ENCODE data around the gene ID1. TPM values are rescaled to one million over a fixed set of nuclear protein-coding genes. Genes with fewer than 3 reads are reported as not detected.

ID1 gene
- total and polyA plus RNA-seq, 10 of the 15 experiments (the other 5 are each of a cell fraction or from before 2014, with no cell fraction given): 0.09 to 1.3 (median 0.47) TPM; not detected in 2

DNA sequence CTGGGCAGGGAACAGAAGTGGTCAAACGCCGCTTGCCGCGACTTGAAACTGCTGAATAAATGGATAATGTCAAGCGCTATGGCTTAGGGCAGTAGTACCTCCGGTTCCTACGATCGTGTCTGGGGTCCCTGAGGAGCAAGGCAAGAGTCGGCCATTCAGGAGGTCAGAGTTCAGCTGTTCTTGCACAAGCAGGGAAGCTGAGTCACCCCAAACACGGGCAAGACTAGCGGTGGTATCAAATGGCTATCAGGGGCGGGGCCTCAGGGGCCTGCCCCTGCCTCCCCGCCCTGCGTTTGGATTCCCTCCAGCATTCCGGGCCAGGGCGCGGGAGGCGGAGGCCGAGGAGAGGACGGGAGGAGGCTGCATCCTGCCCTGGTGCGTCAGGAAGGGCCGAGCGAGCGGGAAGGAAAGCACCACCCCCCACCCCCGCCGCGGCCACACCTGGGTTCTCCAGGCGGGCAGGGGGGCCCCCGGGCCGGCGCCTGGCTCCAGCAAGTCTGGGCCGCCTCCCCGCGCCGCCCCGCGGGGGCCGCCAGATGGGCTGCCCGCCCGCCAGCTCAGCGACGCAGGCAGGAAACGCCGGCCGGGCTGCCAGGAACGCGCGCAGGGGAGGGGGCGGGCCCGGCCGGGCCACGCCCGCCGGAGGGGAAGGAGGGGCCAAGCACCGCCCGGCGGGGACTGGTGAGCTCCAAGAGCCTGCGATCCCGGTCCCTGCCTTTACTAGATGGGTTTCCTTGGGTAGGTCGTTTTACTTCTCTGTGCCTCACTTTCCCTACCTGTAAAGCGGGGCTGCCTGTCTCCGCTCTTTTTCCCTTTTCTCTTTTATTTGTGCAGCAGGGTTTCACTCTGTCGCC, 32.2 kb upstream of the ID1 start (continued):
- TF ChIP-seq, protein P1, sequence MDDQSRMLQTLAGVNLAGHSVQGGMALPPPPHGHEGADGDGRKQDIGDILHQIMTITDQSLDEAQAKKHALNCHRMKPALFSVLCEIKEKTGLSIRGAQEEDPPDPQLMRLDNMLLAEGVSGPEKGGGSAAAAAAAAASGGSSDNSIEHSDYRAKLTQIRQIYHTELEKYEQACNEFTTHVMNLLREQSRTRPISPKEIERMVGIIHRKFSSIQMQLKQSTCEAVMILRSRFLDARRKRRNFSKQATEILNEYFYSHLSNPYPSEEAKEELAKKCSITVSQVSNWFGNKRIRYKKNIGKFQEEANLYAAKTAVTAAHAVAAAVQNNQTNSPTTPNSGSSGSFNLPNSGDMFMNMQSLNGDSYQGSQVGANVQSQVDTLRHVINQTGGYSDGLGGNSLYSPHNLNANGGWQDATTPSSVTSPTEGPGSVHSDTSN (IDR thresholded peaks at IDR 0.05; ENCODE audit: insufficient replicate concordance, low read depth, low read length): no peak
- TF ChIP-seq POLR2A (IDR thresholded peaks at IDR 0.05; ENCODE audit: low read depth, low read length): peak; percentile 72
- peak; percentile 52; the same call in 1 of the 2 replicates for TF ChIP-seq GATAD2B (conservative IDR thresholded peaks at IDR 0.05; ENCODE audit: low read depth)
- TF ChIP-seq ZNF384 (IDR thresholded peaks at IDR 0.05; ENCODE audit: borderline replicate concordance, low read depth, low read length): no peak
- peak; percentile 49 for TF ChIP-seq SP1 (IDR thresholded peaks at IDR 0.05; ENCODE audit: low read depth, low read length)
- no peak for TF ChIP-seq NFIC (IDR thresholded peaks at IDR 0.05; ENCODE audit: low read depth, low read length)
- 0 out of 2 replicates have a peak, but pooled peaks have one; percentile 28 for TF ChIP-seq MTA2 (IDR thresholded peaks at IDR 0.05; ENCODE audit: low read depth)
- TF ChIP-seq SUZ12 (IDR thresholded peaks at IDR 0.05; ENCODE audit: unreplicated experiment): no peak
- peak in 1 of 2 experiments; percentile 49; a peak in 2 of 4 replicates for TF ChIP-seq BHLHE40 (IDR thresholded peaks at IDR 0.05; ENCODE audit: borderline replicate concordance in 1 of 2, low read depth in 2 of 2, low read length in 1 of 2)
- peak; percentile 74; the same call in 1 of the 2 replicates for TF ChIP-seq LARP7 (IDR thresholded peaks at IDR 0.05)
- no peak for TF ChIP-seq FOS (IDR thresholded peaks at IDR 0.05; ENCODE audit: borderline replicate concordance, extremely low read depth, insufficient read length)
- no peak for TF ChIP-seq SIX5 (IDR thresholded peaks at IDR 0.05; ENCODE audit: low read depth, low read length, severe bottlenecking)
- peak; percentile 39; the same call in 1 of the 2 replicates for TF ChIP-seq PML (IDR thresholded peaks at IDR 0.05; ENCODE audit: low read length)
- TF ChIP-seq, protein P2, sequence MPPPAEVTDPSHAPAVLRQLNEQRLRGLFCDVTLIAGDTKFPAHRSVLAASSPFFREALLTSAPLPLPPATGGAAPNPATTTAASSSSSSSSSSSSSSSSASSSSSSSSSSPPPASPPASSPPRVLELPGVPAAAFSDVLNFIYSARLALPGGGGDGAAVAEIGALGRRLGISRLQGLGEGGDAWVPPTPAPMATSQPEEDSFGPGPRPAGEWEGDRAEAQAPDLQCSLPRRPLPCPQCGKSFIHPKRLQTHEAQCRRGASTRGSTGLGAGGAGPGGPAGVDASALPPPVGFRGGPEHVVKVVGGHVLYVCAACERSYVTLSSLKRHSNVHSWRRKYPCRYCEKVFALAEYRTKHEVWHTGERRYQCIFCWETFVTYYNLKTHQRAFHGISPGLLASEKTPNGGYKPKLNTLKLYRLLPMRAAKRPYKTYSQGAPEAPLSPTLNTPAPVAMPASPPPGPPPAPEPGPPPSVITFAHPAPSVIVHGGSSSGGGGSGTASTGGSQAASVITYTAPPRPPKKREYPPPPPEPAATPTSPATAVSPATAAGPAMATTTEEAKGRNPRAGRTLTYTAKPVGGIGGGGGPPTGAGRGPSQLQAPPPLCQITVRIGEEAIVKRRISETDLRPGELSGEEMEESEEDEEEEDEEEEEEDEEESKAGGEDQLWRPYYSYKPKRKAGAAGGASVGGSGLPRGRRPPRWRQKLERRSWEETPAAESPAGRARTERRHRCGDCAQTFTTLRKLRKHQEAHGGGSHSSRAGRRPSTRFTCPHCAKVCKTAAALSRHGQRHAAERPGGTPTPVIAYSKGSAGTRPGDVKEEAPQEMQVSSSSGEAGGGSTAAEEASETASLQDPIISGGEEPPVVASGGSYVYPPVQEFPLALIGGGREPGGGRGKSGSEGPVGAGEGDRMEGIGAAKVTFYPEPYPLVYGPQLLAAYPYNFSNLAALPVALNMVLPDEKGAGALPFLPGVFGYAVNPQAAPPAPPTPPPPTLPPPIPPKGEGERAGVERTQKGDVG (CRISPR knock-in tag; IDR thresholded peaks at IDR 0.05): no peak
- no peak for TF ChIP-seq TARDBP (IDR thresholded peaks at IDR 0.05; ENCODE audit: borderline replicate concordance)
- TF ChIP-seq, protein P3, sequence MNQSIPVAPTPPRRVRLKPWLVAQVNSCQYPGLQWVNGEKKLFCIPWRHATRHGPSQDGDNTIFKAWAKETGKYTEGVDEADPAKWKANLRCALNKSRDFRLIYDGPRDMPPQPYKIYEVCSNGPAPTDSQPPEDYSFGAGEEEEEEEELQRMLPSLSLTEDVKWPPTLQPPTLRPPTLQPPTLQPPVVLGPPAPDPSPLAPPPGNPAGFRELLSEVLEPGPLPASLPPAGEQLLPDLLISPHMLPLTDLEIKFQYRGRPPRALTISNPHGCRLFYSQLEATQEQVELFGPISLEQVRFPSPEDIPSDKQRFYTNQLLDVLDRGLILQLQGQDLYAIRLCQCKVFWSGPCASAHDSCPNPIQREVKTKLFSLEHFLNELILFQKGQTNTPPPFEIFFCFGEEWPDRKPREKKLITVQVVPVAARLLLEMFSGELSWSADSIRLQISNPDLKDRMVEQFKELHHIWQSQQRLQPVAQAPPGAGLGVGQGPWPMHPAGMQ (IDR thresholded peaks at IDR 0.05; ENCODE audit: borderline replicate concordance): no peak
- no peak for TF ChIP-seq EP300 (IDR thresholded peaks at IDR 0.05; ENCODE audit: borderline replicate concordance in 1 of 2, control insufficient read depth in 1 of 2, low read depth in 2 of 2, low read length in 2 of 2)
- no peak; the same call in 1 of the 2 replicates for TF ChIP-seq SMC3 (IDR thresholded peaks at IDR 0.05; ENCODE audit: borderline replicate concordance, low read length)
- TF ChIP-seq, protein P4, sequence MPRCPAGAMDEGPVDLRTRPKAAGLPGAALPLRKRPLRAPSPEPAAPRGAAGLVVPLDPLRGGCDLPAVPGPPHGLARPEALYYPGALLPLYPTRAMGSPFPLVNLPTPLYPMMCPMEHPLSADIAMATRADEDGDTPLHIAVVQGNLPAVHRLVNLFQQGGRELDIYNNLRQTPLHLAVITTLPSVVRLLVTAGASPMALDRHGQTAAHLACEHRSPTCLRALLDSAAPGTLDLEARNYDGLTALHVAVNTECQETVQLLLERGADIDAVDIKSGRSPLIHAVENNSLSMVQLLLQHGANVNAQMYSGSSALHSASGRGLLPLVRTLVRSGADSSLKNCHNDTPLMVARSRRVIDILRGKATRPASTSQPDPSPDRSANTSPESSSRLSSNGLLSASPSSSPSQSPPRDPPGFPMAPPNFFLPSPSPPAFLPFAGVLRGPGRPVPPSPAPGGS (IDR thresholded peaks at IDR 0.05; ENCODE audit: borderline replicate concordance, insufficient read depth, low read depth, low read length, poor library complexity, severe bottlenecking): peak; percentile 73
- peak; percentile 80; the same call in 1 of the 2 replicates for TF ChIP-seq RB1 (IDR thresholded peaks at IDR 0.05; ENCODE audit: borderline replicate concordance)
